GM10266 (cell line): ENCODE results near the gene DCAF4.
"Not testable (repeated sequence)": the region's sequence is repeated elsewhere in the genome, so short reads cannot be mapped to it uniquely, and the experiment has no call there.

Experiments
- DNase-seq: peaks from one replicate; pipeline ENCODE4 v3.0.0; 2012; ENCODE audit errors: extremely low spot score
- TF ChIP-seq, protein P1 (sequence below): IDR thresholded peaks from 2 replicates; pipeline ENCODE4 v1.5.1; 2012; ENCODE audit warnings: mild to moderate bottlenecking, low read depth; ENCODE audit not compliant: control insufficient read depth, insufficient read depth; ENCODE audit errors: missing control alignments

DCAF4 gene

DNA sequence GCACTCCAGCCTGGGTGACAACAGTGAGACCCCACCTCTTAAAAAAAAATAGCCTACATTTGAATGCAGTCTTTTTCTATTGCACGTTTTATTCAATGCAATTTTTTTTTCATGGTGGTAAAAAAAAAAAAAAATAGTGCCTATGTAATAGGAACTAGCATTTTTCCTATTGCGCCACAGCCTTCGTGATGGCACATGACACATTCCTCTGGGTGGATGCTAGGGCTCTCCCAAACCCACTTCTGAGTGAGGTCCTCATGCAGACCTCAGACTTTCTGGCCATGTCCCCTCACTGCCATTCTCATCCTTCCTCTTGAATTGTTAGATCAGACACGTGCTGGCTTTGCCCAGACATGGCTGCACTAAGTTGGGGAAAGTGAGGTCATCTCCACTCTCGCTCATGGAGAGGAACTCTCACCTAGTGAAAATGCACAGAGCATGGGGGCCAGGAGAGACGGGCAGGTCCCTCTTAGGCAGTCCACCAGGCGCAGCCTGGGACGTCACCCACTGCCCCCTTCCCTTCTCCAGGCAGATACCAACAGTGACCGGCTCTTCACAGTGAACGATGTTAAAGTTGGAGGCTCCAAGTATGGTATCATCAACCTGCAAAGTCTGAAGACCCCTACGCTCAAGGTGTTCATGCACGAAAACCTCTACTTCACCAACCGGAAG is 19.2 kb downstream of the DCAF4 start:
- no peak for DNase-seq
- TF ChIP-seq, protein P1, sequence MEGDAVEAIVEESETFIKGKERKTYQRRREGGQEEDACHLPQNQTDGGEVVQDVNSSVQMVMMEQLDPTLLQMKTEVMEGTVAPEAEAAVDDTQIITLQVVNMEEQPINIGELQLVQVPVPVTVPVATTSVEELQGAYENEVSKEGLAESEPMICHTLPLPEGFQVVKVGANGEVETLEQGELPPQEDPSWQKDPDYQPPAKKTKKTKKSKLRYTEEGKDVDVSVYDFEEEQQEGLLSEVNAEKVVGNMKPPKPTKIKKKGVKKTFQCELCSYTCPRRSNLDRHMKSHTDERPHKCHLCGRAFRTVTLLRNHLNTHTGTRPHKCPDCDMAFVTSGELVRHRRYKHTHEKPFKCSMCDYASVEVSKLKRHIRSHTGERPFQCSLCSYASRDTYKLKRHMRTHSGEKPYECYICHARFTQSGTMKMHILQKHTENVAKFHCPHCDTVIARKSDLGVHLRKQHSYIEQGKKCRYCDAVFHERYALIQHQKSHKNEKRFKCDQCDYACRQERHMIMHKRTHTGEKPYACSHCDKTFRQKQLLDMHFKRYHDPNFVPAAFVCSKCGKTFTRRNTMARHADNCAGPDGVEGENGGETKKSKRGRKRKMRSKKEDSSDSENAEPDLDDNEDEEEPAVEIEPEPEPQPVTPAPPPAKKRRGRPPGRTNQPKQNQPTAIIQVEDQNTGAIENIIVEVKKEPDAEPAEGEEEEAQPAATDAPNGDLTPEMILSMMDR: no peak

DNA sequence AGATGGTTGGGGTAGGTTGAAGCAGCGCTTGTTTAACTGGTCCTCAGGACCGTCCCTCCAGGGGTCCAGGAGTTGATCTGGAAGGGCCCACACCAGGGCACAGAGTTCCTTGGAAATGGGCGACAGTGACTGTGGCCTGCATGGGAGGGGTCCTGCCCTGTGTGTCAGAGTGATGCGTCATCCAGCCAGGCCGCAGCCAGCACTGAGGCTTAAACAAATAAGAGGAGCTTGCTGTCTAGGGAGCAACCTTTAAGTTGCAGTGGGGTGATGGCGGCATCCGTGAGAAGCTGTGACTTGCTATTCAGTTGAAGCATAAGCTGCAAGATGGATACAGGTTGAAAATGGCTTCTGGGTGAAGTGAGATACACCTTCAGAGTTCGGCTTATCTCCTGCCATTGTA is 20.2 kb downstream of the DCAF4 start:
- TF ChIP-seq, protein P1: no peak
- DNase-seq: no peak

DNA sequence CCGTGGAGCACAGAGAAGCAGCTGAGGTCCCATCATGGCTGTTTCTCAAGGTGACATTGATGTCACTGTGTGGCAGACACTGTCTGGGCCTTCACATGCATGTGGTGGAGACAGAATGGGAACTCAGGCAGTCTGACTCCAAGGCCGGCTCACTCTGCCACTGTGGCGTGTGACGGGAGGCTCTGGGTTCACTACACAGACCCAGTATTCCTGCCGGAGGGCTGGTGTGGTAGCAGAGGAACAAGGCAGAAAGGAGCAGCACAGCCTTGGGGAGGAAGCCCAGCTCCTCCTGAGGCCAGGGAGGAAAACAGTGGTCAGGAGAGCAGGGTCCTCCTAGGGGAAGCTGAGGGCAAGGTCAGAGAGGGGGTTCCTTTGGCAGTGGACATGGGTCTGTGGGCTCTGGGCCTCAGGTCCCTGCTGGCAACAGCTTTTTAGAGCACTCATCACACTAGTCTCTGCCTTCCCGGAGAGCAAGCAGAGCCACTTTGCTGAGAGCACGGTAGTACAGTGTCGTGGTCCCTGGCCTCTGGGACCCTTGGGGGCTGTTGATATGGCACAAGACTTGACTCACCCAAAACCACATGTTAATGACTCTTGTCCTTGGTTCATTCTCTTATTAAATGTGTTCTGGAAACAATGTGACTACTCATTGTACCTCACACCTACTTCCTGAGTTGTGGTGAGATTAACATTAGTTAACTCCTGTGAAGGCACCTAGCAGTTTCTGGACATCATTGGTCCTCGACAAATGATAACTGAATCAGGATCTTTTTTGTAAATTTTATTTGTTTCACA is 21.3 kb downstream of the DCAF4 start:
- DNase-seq: no peak
- TF ChIP-seq, protein P1: no peak

GRCh38 chr14:72948481-72949138 is 22.3 kb downstream of the DCAF4 start:
- TF ChIP-seq, protein P1: peak; percentile 87
- peak; percentile 72 for DNase-seq

- TF ChIP-seq, protein P1: no peak
Measured at GRCh38 chr14:72952171-72952570, 25.9 kb downstream of the DCAF4 start.

DNA sequence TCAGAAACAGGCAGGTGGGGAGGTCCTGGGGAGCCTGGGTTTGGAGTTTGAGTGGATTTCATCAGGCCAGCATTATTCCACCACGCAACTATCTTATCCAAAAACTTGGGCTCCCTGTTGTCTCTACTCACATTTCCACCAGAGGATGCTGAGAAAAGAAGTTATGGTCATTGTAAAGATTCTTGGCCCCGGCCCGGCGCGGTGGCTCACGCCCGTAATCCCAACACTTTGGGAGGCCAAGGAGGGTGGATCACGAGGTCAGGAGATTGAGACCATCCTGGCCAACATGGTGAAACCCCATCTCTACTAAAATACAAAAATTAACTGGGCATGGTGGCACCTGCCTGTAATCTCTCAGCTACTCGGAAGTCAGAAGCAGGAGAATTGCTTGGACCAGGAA is 30.5 kb downstream of the DCAF4 start:
- DNase-seq: not testable (repeated sequence)

More at GRCh38 chr14:72952171-72952570, 25.9 kb downstream of the DCAF4 start:
- DNase-seq: no peak

GRCh38 chr14:72957213-72957612 is 30.9 kb downstream of the DCAF4 start:
- no peak for DNase-seq
- TF ChIP-seq, protein P1: no peak
